SW 1271 (cell line): ENCODE measurements around the gene PIAS1.
"Not testable (repeated sequence)": the region's sequence is repeated elsewhere in the genome, so short reads cannot be mapped to it uniquely, and the experiment has no call there.

Experiments
- DNase-seq, 2 experiments: peaks; one replicate each; lab custom pipeline; 2025; lab: John Stamatoyannopoulos, UW

The PIAS1 gene

GRCh38 chr15:68034719-68035293 is 19.3 kb upstream of the PIAS1 start:
- DNase-seq, result no peak

- no peak for DNase-seq
These were observed 15.9 kb upstream of the PIAS1 start for GRCh38 chr15:68038246-68038645.

GRCh38 chr15:68040144-68040543 is 14.0 kb upstream of the PIAS1 start:
- no peak for DNase-seq

- DNase-seq, result no peak
These were observed 11.8 kb upstream of the PIAS1 start for GRCh38 chr15:68042156-68042854.

GRCh38 chr15:68042855-68043222 is 11.3 kb upstream of the PIAS1 start:
- DNase-seq, result no peak

GRCh38 chr15:68045289-68046265 is 8.5 kb upstream of the PIAS1 start:
- no peak for DNase-seq

- no peak for DNase-seq
These were observed 6.3 kb upstream of the PIAS1 start for GRCh38 chr15:68047826-68048225.

- DNase-seq, result no peak
These were observed 3.0 kb upstream of the PIAS1 start for GRCh38 chr15:68051109-68051508.

GRCh38 chr15:68051907-68052306 is 2.2 kb upstream of the PIAS1 start:
- DNase-seq, result no peak

- no peak for DNase-seq
These were observed 1.7 kb upstream of the PIAS1 start for GRCh38 chr15:68052431-68052830.

GRCh38 chr15:68053001-68053400 is 1.1 kb upstream of the PIAS1 start:
- no peak for DNase-seq

- DNase-seq, result peak in 1 of 2 experiments; percentile 28
These were observed 611 bp downstream of the PIAS1 start for GRCh38 chr15:68054628-68055223.

- no peak for DNase-seq
These were observed 1.1 kb downstream of the PIAS1 start for GRCh38 chr15:68055224-68055705.

GRCh38 chr15:68056097-68056865 is 2.2 kb downstream of the PIAS1 start:
- DNase-seq, result no peak

GRCh38 chr15:68057034-68057433 is 2.9 kb downstream of the PIAS1 start:
- DNase-seq, result no peak

GRCh38 chr15:68057758-68058157 is 3.6 kb downstream of the PIAS1 start:
- no peak for DNase-seq

- not testable (repeated sequence) for DNase-seq
These were observed 4.9 kb downstream of the PIAS1 start for GRCh38 chr15:68058970-68059369.

GRCh38 chr15:68059630-68060029 is 5.5 kb downstream of the PIAS1 start:
- no peak for DNase-seq

GRCh38 chr15:68061171-68061570 is 7.1 kb downstream of the PIAS1 start:
- DNase-seq, result no peak

GRCh38 chr15:68061602-68062001 is 7.5 kb downstream of the PIAS1 start:
- DNase-seq, result no peak

- no peak for DNase-seq
These were observed 8.1 kb downstream of the PIAS1 start for GRCh38 chr15:68062214-68062613.
